NCI-H460 (cell line): ENCODE data around the gene SUFU. TPM values are rescaled to one million over a fixed set of nuclear protein-coding genes. Genes with fewer than 3 reads are reported as not detected.

ENCODE experiments used
- DNase-seq: peaks from one replicate; pipeline ENCODE4 v3.0.0-alpha.2; 2016; ENCODE audit warnings: low read depth; ENCODE audit errors: extremely low read depth
- small RNA-seq, 2 experiments: library from RNA; depleted of rRNA; stranded (forward); fragments of <200 nt; gene quantifications; one replicate each; pipeline ENCODE3, GENCODE V24; 2014
- total RNA-seq: library from RNA; depleted of rRNA; stranded (reverse); fragments of >200 nt; shearing (Covaris generic); gene quantifications from 2 replicates; pipeline ENCODE4 v1.2.3, GENCODE V29; 2014; rRNA removed

Gene SUFU
- total RNA-seq, 1 experiment from 2014 or later, result 1.9 TPM

- DNase-seq, result no peak
Measured at GRCh38 chr10:102682416-102682815, 178.6 kb downstream of the SUFU start.

DNA sequence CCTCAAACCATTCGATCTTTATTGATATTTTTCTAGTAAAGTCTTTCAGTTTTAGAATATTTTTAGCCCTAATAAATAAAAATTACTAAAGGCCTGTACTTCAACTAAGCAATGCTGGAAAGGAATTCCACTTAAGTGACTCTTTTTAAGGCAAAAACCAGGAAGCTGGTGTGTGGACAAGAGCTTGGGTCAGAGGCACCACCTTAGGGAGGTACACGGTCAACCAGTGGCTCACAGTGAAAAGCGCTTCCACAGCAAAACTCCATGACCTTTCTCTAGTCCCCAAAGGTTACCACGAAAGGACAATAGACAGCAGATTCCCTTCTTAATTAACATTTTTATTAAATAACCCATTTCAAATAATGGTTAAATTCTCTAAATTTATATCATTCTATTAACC is 179.2 kb downstream of the SUFU start:
- DNase-seq, result no peak

Small RNAs within 50 kb of the gene (small RNA-seq; reads per million reads assigned to genes)
- 0 to 0.06 reads per million in 2 experiments for gene RNU6-43P

Other genes starting within 250 kb of the SUFU start
- gene NFKB2, start 108.3 kb upstream of the SUFU start, total RNA-seq, result 51.9 and 58.6 TPM in 2 replicates
- gene PSD, start 85.2 kb upstream of the SUFU start, total RNA-seq, result 0.29 and 0.32 TPM in 2 replicates
- gene FBXL15, start 83.1 kb upstream of the SUFU start, total RNA-seq, result 13.7 and 18.1 TPM in 2 replicates
- 51.7 and 55.3 TPM in 2 replicates for gene CUEDC2, start 71.4 kb upstream of the SUFU start, total RNA-seq
- gene C10orf95, start 52.4 kb upstream of the SUFU start, total RNA-seq, result 0.37 and 0.55 TPM in 2 replicates
- 78.5 and 93.2 TPM in 2 replicates for gene ACTR1A, start 1.3 kb upstream of the SUFU start, total RNA-seq
- gene TRIM8, start 140.5 kb downstream of the SUFU start, total RNA-seq, result 36.9 and 42.6 TPM in 2 replicates
- 5.1 and 7.4 TPM in 2 replicates for gene ARL3, start 210.4 kb downstream of the SUFU start, total RNA-seq
- 2.0 and 2.4 TPM in 2 replicates for gene SFXN2, start 210.7 kb downstream of the SUFU start, total RNA-seq
- gene WBP1L, start 240.0 kb downstream of the SUFU start, total RNA-seq, result 10.8 and 12.8 TPM in 2 replicates